Stromal cell of bone marrow (primary cell): ENCODE data around the gene CNTN3.

Experiments used
- DNase-seq: peaks from one replicate; pipeline ENCODE4 v3.0.0-alpha.2; 2012; ENCODE audit warnings: low read depth

The CNTN3 gene

GRCh38 chr3:74607803-74608202 is 6.7 kb downstream of the CNTN3 start:
- DNase-seq: no peak

- no peak for DNase-seq
These were observed 7.5 kb downstream of the CNTN3 start for GRCh38 chr3:74606996-74607395.

DNA sequence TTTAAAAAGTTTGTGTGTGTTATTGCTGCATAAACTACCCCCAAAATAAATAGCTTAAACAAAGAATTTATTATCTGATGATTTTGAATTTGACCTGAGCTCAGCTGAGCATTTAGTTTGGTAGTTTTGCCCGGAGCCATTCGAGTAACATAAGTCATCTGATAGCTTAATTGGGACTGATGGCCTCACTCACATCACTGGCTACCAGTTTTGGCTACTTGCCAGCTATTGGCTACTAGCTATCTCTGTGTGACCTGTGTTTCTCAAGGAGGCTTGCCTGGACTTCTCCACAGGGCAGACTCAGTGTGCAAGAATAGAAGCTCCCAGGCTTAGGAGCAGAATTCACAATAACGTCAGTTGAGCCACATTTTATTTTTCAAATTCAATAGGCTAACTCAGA is 9.0 kb downstream of the CNTN3 start:
- DNase-seq: no peak

- no peak for DNase-seq
These were observed 11.2 kb downstream of the CNTN3 start for GRCh38 chr3:74603292-74603691.

- DNase-seq: no peak
These were observed 12.0 kb downstream of the CNTN3 start for GRCh38 chr3:74602471-74602870.

GRCh38 chr3:74601793-74602192 is 12.7 kb downstream of the CNTN3 start:
- no peak for DNase-seq

- no peak for DNase-seq
These were observed 14.9 kb downstream of the CNTN3 start for GRCh38 chr3:74599564-74599963.

GRCh38 chr3:74593152-74593551 is 21.3 kb downstream of the CNTN3 start:
- no peak for DNase-seq

DNA sequence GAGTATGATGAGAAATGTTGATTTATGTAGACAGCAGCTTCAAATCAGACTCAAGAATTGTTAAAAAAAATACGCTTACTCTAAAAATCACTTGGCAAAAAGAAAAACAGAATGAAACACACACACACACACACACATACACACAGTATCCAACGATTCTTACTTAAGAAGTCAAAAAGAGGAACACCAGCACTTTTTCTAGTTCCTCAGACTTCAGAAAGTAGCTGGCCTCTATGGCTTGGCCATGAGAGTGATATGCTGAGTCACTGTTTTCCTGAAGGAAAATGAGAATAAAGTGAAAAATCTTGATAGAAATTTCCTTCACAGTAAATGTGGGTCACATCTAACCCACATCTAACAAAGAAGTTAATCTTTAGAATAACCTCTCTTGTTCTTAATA is 22.1 kb downstream of the CNTN3 start:
- DNase-seq: no peak

DNA sequence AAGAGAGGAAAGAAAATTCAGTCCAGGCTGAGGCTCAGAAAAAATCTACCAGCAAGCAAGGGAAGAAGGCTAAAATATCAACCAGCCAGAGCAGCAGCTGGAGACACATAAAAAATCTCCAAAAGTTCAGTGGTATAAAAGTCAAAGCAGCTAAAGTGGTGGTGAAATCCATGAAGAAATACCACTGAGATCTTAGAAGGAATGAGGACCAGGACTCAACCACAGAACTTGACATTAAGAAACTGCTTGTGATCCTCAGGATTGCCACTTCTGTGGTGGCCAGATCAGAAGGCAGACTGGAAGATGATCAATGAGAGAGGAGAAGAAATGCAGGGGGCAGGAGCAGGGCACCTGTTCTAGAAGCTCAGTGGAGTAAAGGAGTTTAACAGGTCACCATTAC is 22.5 kb downstream of the CNTN3 start:
- DNase-seq: no peak

DNA sequence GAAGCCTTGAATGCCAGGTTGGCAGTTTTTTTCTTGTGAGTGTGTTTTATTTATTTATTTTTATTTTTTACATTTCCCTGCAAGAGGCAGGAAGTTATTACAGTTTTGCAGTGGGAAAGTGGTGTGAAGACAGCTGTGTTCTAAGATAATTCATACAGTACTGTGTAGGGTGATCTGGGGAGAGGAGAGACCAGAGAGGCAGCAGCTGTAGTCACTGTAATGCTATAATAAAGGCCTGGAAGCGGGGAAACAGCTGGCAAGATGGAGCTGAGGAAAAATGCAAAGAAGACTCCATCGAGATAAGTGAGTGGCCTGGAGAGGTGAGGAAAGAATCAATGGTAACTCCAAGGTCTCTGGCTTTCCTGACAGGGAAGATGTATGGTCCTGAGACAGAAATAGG is 23.1 kb downstream of the CNTN3 start:
- no peak for DNase-seq

DNA sequence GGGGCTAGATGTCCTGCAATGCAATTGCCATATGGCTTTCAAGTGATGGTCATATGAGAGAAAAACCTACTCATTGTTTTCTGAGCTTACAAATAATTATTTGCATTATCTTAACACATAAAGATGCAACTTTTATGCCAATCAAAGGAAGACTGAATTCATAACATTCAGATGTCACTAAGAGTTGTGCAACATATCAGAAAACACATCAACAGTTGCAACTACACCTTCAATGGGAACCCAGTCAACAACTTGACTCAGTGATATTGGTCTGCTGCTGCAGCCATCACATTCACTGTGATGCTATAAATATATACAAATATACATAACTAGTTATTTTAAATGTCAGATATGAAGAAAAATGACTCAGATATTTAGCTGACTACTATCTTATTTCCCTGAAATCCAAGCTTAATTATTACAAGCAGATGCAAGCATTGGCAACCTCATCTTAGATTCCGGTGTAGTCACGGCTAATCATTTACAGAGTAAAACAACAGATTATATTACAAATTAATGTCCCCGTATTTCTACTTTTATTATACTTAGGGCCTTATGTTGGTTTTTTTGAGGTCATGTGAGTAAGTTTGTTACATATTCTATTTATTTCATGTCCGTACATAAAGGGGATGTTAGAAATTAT is 23.7 kb downstream of the CNTN3 start:
- no peak for DNase-seq

GRCh38 chr3:74584782-74585181 is 29.7 kb downstream of the CNTN3 start:
- no peak for DNase-seq

- DNase-seq: no peak
These were observed 31.5 kb downstream of the CNTN3 start for GRCh38 chr3:74582982-74583381.

DNA sequence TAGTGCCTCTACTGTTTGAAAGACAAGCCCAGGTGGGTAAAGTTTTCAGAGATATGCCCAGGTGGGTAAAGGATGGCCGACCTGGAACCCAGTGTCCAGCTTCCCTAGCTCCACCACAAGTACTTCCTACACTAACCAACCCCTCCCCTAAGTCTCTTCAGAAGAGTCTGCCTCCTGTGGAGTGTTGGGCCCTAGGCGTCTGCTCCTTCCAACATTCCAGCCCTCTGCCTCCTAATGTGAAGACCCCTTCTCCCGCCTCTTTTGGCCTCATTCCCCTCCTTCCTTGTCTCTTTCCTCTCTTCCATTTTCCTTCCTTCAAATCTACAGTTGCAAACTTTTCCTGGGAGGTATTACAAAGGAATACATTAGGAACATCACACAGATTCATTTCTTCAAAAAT is 38.6 kb downstream of the CNTN3 start:
- DNase-seq: no peak

- DNase-seq: no peak
These were observed 43.3 kb downstream of the CNTN3 start for GRCh38 chr3:74571118-74571517.
